ENCODE data around the gene SCARB1. TPM values are rescaled to one million over a fixed set of nuclear protein-coding genes. Genes with fewer than 3 reads are reported as not detected.

The SCARB1 gene
- total RNA-seq, 2 donors from 2014 or later, result 44.9 to 83.1 TPM

- TF ChIP-seq CTCF (IDR thresholded peaks at IDR 0.05), result no peak
- peaks cover 5% of the 10 kb centered on the region for H3K4me1 ChIP-seq
- H3K4me3 ChIP-seq, result no peak overlapping the region
- no peak overlapping the region for H3K9ac ChIP-seq (ENCODE audit: low read depth in 2 of 2, low read length in 2 of 2)
- no peaks in the 10 kb centered on the region for H3K9me3 ChIP-seq
- no peak for DNase-seq
- no peaks in the 10 kb centered on the region for H3K36me3 ChIP-seq
- H3K27ac ChIP-seq, result no peak overlapping the region
- intact Hi-C loops (cut with DNase I), result no loop called here
- H3K27me3 ChIP-seq, result no peaks in the 10 kb centered on the region
These were observed 13.8 kb upstream of the SCARB1 start for GRCh38 chr12:124877423-124877822.

GRCh38 chr12:124876171-124876570 lies 12.5 kb upstream of the SCARB1 start:
- no peak overlapping the region for H3K27ac ChIP-seq
- H3K4me3 ChIP-seq, result no peak overlapping the region
- peaks cover 5% of the 10 kb centered on the region for H3K4me1 ChIP-seq
- DNase-seq, result no peak
- H3K9me3 ChIP-seq, result no peaks in the 10 kb centered on the region
- no peak for TF ChIP-seq CTCF (IDR thresholded peaks at IDR 0.05)
- intact Hi-C loops (cut with DNase I), result no loop called here
- H3K36me3 ChIP-seq, result no peaks in the 10 kb centered on the region
- no peak overlapping the region for H3K9ac ChIP-seq (ENCODE audit: low read depth in 2 of 2, low read length in 2 of 2)
- H3K27me3 ChIP-seq, result no peaks in the 10 kb centered on the region

- H3K9me3 ChIP-seq, result no peaks in the 10 kb centered on the region
- TF ChIP-seq CTCF (IDR thresholded peaks at IDR 0.05), result no peak
- intact Hi-C loops (cut with DNase I), result no loop called here
- peak overlapping the region; percentile 53 for H3K27ac ChIP-seq
- no peak overlapping the region for H3K4me3 ChIP-seq
- peak; percentile 54 for DNase-seq
- no peaks in the 10 kb centered on the region for H3K36me3 ChIP-seq
- no peak overlapping the region for H3K9ac ChIP-seq (ENCODE audit: low read depth in 2 of 2, low read length in 2 of 2)
- H3K27me3 ChIP-seq, result no peaks in the 10 kb centered on the region
- peaks cover 5% of the 10 kb centered on the region for H3K4me1 ChIP-seq
These were observed 12.1 kb upstream of the SCARB1 start for GRCh38 chr12:124875803-124876132.

- Histone ChIP-seq H3K9ac (ENCODE audit: low read depth in 2 of 2, low read length in 2 of 2) (peak overlapping the region in 1 of 2 donors; percentile 12), H3K27ac (peak overlapping the region; percentile 53), H3K9me3 (no peaks in the 10 kb centered on the region), H3K4me3 (no peak overlapping the region), H3K27me3 (no peaks in the 10 kb centered on the region), H3K4me1 (peaks cover 5% of the 10 kb centered on the region), H3K36me3 (no peaks in the 10 kb centered on the region)
- no peak for DNase-seq
- intact Hi-C loops (cut with DNase I), result no loop called here
- no peak for TF ChIP-seq CTCF (IDR thresholded peaks at IDR 0.05)
These were observed 11.5 kb upstream of the SCARB1 start for GRCh38 chr12:124874988-124875802.

GRCh38 chr12:124874188-124874587 lies 10.5 kb upstream of the SCARB1 start:
- H3K9ac ChIP-seq (ENCODE audit: low read depth in 2 of 2, low read length in 2 of 2), result no peak overlapping the region
- no peaks in the 10 kb centered on the region for H3K36me3 ChIP-seq
- no peaks in the 10 kb centered on the region for H3K27me3 ChIP-seq
- no peak overlapping the region for H3K4me3 ChIP-seq
- no peak for DNase-seq
- no peaks in the 10 kb centered on the region for H3K9me3 ChIP-seq
- H3K4me1 ChIP-seq, result peaks cover 5% of the 10 kb centered on the region
- intact Hi-C loops (cut with DNase I), result no loop called here
- no peak for TF ChIP-seq CTCF (IDR thresholded peaks at IDR 0.05)
- H3K27ac ChIP-seq, result no peak overlapping the region
